GM21515 (cell line): ENCODE measurements around the gene NOPCHAP1.
"Not testable (repeated sequence)": the region's sequence is repeated elsewhere in the genome, so short reads cannot be mapped to it uniquely, and the experiment has no call there.

Experiments
- ATAC-seq: cut with Tn5 transposase; IDR thresholded peaks from one replicate; pipeline ENCODE4 v1.9.1; 2021; ENCODE audit not compliant: unreplicated experiment

Gene NOPCHAP1

GRCh38 chr12:104964167-104964855 lies 21.8 kb upstream of the NOPCHAP1 start:
- ATAC-seq: no peak

GRCh38 chr12:104964856-104965205 lies 21.3 kb upstream of the NOPCHAP1 start:
- no peak for ATAC-seq

GRCh38 chr12:104966677-104967076 lies 19.4 kb upstream of the NOPCHAP1 start:
- ATAC-seq: peak; percentile 74

- ATAC-seq: no peak
Measured at GRCh38 chr12:104969343-104969742, 16.8 kb upstream of the NOPCHAP1 start.

- no peak for ATAC-seq
Measured at GRCh38 chr12:104971306-104971705, 14.8 kb upstream of the NOPCHAP1 start.

GRCh38 chr12:104973250-104973649 lies 12.9 kb upstream of the NOPCHAP1 start:
- no peak for ATAC-seq

GRCh38 chr12:104974626-104975290 lies 11.4 kb upstream of the NOPCHAP1 start:
- peak; percentile 93 for ATAC-seq

GRCh38 chr12:104975587-104976343 lies 10.4 kb upstream of the NOPCHAP1 start:
- ATAC-seq: no peak

- ATAC-seq: no peak
Measured at GRCh38 chr12:104976703-104977102, 9.4 kb upstream of the NOPCHAP1 start.

- not testable (repeated sequence) for ATAC-seq
Measured at GRCh38 chr12:104977688-104978087, 8.4 kb upstream of the NOPCHAP1 start.

GRCh38 chr12:104985206-104985605 lies 910 bp upstream of the NOPCHAP1 start:
- no peak for ATAC-seq

GRCh38 chr12:104990950-104991349 lies 4.8 kb downstream of the NOPCHAP1 start:
- ATAC-seq: no peak

- ATAC-seq: no peak
Measured at GRCh38 chr12:104991565-104992128, 5.5 kb downstream of the NOPCHAP1 start.

- no peak for ATAC-seq
Measured at GRCh38 chr12:104994336-104994735, 8.2 kb downstream of the NOPCHAP1 start.

- ATAC-seq: no peak
Measured at GRCh38 chr12:104997541-104997940, 11.4 kb downstream of the NOPCHAP1 start.

- no peak for ATAC-seq
Measured at GRCh38 chr12:104998423-104999346, 12.6 kb downstream of the NOPCHAP1 start.

- no peak for ATAC-seq
Measured at GRCh38 chr12:104999347-104999685, 13.2 kb downstream of the NOPCHAP1 start.

GRCh38 chr12:105001476-105001875 lies 15.4 kb downstream of the NOPCHAP1 start:
- no peak for ATAC-seq

GRCh38 chr12:105013892-105014291 lies 27.8 kb downstream of the NOPCHAP1 start:
- ATAC-seq: no peak

- ATAC-seq: no peak
Measured at GRCh38 chr12:105014603-105015002, 28.5 kb downstream of the NOPCHAP1 start.

- no peak for ATAC-seq
Measured at GRCh38 chr12:105015543-105015942, 29.4 kb downstream of the NOPCHAP1 start.
